Measurements from ENCODE around the gene AUH.

AUH gene

GRCh38 chr9:91338681-91339080 is 23.0 kb downstream of the AUH start:
- no peak for DNase-seq (ENCODE audit: low spot score)

GRCh38 chr9:91336786-91337185 is 24.9 kb downstream of the AUH start:
- DNase-seq (ENCODE audit: low spot score) = no peak

GRCh38 chr9:91334053-91334452 is 27.7 kb downstream of the AUH start:
- no peak for DNase-seq (ENCODE audit: low spot score)

- DNase-seq (ENCODE audit: low spot score) = no peak
Measured at GRCh38 chr9:91333551-91333950, 28.2 kb downstream of the AUH start.

- no peak for DNase-seq (ENCODE audit: low spot score)
Measured at GRCh38 chr9:91332546-91333231, 29.0 kb downstream of the AUH start.

- no peak for DNase-seq (ENCODE audit: low spot score)
Measured at GRCh38 chr9:91331849-91332248, 29.9 kb downstream of the AUH start.

- no peak for DNase-seq (ENCODE audit: low spot score)
Measured at GRCh38 chr9:91328186-91328585, 33.5 kb downstream of the AUH start.

- no peak for DNase-seq (ENCODE audit: low spot score)
Measured at GRCh38 chr9:91321691-91322090, 40.0 kb downstream of the AUH start.

GRCh38 chr9:91320299-91320698 is 41.4 kb downstream of the AUH start:
- no peak for DNase-seq (ENCODE audit: low spot score)

GRCh38 chr9:91316093-91316492 is 45.6 kb downstream of the AUH start:
- DNase-seq (ENCODE audit: low spot score) = no peak

GRCh38 chr9:91315191-91315590 is 46.5 kb downstream of the AUH start:
- no peak for DNase-seq (ENCODE audit: low spot score)

- no peak for DNase-seq (ENCODE audit: low spot score)
Measured at GRCh38 chr9:91312717-91313325, 48.9 kb downstream of the AUH start.

GRCh38 chr9:91310037-91310436 is 51.7 kb downstream of the AUH start:
- DNase-seq (ENCODE audit: low spot score) = no peak

GRCh38 chr9:91308191-91308590 is 53.5 kb downstream of the AUH start:
- no peak for DNase-seq (ENCODE audit: low spot score)

GRCh38 chr9:91307279-91307678 is 54.4 kb downstream of the AUH start:
- DNase-seq (ENCODE audit: low spot score) = no peak

- no peak for DNase-seq (ENCODE audit: low spot score)
Measured at GRCh38 chr9:91306296-91306630, 55.5 kb downstream of the AUH start.

- no peak for DNase-seq (ENCODE audit: low spot score)
Measured at GRCh38 chr9:91305596-91306295, 56.0 kb downstream of the AUH start.

GRCh38 chr9:91303741-91304415 is 57.8 kb downstream of the AUH start:
- no peak for DNase-seq (ENCODE audit: low spot score)

- DNase-seq (ENCODE audit: low spot score) = no peak
Measured at GRCh38 chr9:91302831-91303230, 58.9 kb downstream of the AUH start.

- DNase-seq (ENCODE audit: low spot score) = no peak
Measured at GRCh38 chr9:91301161-91301560, 60.6 kb downstream of the AUH start.

GRCh38 chr9:91298311-91298710 is 63.4 kb downstream of the AUH start:
- DNase-seq (ENCODE audit: low spot score) = no peak

GRCh38 chr9:91297306-91297705 is 64.4 kb downstream of the AUH start:
- DNase-seq (ENCODE audit: low spot score) = no peak

- DNase-seq (ENCODE audit: low spot score) = no peak
Measured at GRCh38 chr9:91296354-91296753, 65.4 kb downstream of the AUH start.

Measured in CD4-positive, alpha-beta T cell treated with Interleukin-6 at 100 ng/mL for 8 hours (primary cell).